VCaP (cell line): ENCODE results near the gene STON2.

ENCODE experiments used
- H3K27ac ChIP-seq: fragments of 450-650 bp; 2 replicates; pipeline ENCODE4 v1.5.1; 2017
- CTCF ChIP-seq: fragments of 450-650 bp; conservative IDR thresholded peaks from 2 replicates; pipeline ENCODE4 v1.5.1; 2017; ENCODE audit warnings: mild to moderate bottlenecking, moderate library complexity

The STON2 gene

GRCh38 chr14:81330619-81331122 lies 69.5 kb downstream of the STON2 start:
- no peak for TF ChIP-seq CTCF
- no peak overlapping the region for H3K27ac ChIP-seq

GRCh38 chr14:81329640-81330381 lies 70.3 kb downstream of the STON2 start:
- H3K27ac ChIP-seq = no peak overlapping the region
- no peak for TF ChIP-seq CTCF

GRCh38 chr14:81326451-81326850 lies 73.7 kb downstream of the STON2 start:
- peak overlapping the region; percentile 2; the same call in 1 of the 2 replicates for H3K27ac ChIP-seq
- no peak for TF ChIP-seq CTCF

GRCh38 chr14:81324011-81324410 lies 76.1 kb downstream of the STON2 start:
- peak overlapping the region; percentile 62 for H3K27ac ChIP-seq
- no peak for TF ChIP-seq CTCF

GRCh38 chr14:81323093-81323492 lies 77.0 kb downstream of the STON2 start:
- no peak for TF ChIP-seq CTCF
- H3K27ac ChIP-seq = peak overlapping the region; percentile 62

- no peak overlapping the region for H3K27ac ChIP-seq
- no peak for TF ChIP-seq CTCF
Measured at GRCh38 chr14:81319946-81320345, 80.2 kb downstream of the STON2 start.

GRCh38 chr14:81319314-81319713 lies 80.8 kb downstream of the STON2 start:
- no peak overlapping the region for H3K27ac ChIP-seq
- no peak for TF ChIP-seq CTCF
